GM19455 (cell line): Measurements from ENCODE around the gene IQCK.

ENCODE experiments used
- ATAC-seq: cut with Tn5 transposase; IDR thresholded peaks from one replicate; pipeline ENCODE4 v1.9.1; 2021; ENCODE audit not compliant: unreplicated experiment

Gene IQCK

DNA sequence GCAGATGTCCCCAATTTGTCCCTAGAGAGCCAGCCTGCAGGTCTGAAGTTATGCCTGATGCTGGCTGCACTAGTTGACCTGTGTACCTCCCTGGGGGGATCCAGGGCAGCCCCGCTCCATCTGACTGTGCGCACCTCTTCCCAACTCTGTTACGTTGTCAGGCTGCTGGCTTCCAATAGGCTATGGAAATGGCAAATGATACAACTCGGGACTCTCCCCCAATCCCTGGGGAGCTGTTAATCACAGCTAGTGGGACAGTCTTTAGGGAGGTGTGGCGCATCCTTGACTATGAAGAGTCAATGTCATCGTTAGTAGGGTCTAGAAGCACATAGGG lies 136.4 kb downstream of the IQCK start:
- ATAC-seq = no peak

DNA sequence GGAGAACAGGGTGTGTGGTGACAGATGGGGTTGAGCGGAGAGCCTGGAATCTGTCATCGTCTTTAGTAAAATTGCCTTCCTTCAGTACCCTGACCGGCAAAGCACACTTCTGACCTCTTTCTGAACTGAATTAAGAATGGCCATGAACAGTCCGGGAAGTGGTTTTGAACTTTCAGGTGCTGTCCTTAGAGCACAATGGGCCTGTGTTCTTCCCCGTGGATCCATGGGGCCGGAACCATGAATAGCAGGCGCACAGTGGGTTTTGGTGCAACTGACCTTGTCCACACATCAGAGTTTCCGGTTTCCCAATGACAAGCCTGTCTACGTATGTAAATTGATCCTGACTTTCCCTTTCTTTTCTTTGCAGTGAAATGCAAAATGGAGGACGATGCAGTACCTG lies 138.0 kb downstream of the IQCK start:
- ATAC-seq = no peak

DNA sequence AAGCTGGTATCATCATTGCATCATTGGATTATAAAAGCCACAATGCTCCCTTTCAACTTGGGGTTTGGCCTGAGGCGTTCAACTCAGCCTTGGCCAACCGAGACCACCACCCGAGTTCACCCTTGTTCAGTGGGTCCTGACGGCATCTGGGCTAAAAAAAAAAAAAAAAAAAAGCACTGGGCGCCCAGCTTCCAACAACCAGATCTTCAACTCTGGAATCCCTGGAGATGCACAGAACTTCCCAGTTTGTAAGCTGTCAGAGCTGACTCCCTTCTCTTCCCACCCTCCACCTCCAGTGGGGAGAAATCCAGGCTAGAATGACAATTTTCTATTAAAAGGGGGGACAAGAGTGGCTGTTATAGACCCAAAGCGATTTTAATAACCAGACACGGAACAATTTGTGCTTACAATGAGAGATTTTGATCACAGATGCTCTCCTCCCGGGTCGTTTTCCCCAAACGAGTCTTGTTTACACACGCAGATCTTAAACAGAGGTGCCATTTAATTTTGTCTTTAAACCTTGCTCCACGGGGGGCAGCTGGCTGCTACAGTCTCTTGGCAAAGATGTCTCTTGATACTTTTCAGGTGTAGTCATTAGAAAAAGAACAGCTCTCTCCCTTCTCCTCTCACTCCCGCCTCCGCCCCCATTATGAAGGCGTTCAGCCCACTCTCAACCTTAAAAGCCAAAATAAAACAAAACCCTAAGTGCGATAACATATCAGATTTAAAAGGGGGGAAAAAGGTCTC lies 139.7 kb downstream of the IQCK start:
- ATAC-seq = no peak

DNA sequence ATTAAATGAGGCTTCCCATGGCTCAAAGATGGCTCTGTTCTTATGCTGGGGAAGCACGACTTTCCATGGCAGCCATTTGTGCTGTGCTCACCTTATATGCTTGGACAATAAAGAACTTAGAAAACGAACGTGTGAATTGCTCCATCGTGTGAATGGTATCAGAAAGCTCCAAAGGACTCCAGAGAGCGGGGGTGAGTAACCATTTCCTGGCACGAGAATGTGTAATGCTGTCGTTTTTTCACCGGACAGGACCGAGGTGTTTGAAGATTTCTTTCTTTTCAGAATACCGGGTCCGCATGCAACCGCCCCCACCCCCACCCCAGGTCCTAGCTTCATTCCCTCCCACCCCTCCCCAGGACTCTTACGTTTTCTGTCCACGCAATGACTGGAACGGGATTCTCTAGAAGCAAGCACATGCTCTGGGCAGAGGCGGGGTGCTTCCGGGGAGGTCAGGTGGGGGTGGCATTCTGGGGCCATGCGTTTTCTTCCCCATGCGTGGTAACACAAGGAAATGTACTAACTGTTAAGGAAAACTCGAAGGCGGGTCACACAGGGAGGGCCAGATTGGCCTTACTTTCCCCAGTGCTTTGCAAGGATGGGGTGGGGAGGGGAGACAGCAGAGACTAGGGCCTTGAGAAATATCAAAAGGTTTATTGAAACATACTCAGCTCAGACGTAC lies 140.4 kb downstream of the IQCK start:
- ATAC-seq = no peak

DNA sequence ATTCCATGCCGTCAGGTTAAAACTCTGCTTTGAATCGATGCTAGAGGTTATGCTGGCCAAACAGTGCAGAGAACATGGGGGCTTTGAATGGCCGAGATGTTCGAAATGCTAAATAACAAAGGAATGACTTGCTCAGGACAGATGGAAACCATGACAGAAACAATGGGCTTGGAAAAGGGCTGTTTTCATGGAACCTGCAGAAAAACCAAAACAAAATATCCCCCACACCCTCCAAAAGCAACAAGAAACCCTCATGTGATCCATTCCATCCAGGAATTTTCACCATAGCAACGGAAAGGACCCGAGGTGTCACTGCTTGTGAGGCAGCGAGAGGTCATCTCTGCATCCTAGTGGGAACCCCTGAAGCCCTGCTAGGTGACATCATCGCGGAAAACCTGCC lies 141.1 kb downstream of the IQCK start:
- no peak for ATAC-seq

DNA sequence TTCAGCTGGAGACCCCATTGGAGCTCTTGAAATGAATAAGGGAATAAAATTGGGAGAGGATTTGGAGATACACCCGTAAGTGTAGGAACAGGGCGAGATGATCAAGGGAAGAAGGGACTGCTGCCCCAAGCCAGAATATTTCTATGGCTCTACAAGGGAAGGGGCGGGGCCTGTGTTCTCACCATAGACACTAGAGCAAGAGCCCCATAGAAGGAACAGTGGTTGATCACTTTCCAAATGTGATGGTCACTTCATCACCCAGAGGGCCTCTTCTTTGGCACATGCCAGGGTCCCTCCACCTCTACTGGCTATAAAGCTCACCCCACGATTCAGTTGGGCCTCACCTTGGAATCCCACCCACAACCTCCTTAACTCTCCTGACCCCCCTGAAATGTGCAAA lies 141.5 kb downstream of the IQCK start:
- ATAC-seq = no peak

DNA sequence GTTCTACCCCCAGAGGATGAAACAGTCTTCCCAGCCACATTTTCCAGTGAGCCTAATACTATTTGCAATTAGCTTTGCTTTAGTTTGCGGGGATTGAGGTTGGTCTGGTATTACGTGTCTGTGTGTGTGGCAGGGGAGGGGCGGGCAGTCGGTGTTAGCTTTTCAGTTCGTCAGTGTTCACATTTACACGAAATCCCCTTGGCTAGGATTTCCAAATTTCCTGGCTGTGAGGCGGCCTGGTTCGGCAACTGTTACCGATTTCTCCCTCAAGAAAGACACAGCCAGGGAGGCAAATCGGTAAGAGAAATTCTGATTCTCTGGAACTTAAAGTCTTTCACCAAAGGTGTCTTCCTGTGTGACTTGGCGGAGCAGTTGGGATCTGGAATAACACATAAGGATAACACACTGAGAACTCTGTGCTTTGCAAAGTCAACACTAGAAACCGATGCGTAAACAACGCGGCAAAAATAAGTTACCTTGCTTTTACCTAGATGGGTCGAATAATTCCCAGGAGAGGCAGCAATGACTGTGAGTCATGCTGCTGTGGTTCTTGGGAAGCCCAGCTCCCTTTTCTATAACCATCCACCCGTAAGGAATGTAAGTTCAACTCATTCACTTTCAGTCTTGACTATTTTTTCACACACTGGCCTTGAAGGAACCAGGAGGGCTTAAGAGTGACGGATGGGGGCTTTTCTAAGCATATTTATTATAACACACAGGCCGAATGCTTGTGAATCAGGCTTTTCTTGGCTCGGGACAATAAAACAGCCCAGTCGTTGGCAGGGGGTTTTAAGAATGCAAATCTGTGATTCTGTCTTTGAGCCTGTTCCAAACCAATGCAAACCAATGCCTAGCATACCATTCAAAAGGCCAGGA lies 142.3 kb downstream of the IQCK start:
- ATAC-seq = no peak

DNA sequence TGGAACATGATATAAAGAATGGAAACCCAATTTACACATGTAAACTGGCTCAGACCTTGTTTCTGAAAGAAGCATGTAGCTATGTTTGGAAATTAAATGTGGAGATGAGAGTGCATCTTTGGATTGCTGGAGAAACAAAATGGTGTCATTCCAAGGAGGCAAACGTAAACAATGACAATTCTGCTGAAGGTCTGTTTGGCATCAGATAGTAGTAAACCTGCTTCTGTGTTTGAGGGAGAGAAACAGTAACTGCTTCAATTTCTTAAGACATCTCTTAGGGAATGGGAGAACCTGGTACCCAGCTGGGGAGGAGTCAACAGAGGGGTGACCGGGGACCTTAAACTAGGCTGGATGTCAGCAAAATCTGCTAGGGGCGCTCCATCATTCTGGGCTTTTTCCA lies 143.1 kb downstream of the IQCK start:
- no peak for ATAC-seq

DNA sequence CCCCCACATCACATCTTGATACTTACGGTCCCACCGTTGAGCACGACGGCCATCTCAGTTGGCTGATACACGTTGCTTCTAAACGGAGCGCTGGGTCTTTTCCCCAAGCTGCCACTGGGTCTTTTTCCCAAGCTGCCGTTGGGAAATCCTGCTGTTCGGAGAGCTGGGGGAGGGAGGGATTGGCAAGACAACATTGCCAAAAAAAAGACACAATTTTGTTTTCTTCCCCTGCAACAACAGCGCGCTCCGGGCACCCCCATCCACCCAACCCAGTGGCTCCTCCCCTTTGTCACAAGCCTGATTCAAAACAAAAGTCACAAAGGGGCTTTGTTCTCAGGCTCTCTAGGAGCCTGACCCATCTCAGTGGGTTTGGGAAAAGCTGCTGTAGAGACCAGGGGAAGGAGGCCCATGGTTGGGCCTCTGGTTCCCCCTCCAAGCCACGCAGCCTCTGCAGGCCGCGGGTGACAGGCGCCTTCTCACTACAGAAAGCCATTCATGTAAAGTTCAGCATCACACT lies 143.8 kb downstream of the IQCK start:
- no peak for ATAC-seq

DNA sequence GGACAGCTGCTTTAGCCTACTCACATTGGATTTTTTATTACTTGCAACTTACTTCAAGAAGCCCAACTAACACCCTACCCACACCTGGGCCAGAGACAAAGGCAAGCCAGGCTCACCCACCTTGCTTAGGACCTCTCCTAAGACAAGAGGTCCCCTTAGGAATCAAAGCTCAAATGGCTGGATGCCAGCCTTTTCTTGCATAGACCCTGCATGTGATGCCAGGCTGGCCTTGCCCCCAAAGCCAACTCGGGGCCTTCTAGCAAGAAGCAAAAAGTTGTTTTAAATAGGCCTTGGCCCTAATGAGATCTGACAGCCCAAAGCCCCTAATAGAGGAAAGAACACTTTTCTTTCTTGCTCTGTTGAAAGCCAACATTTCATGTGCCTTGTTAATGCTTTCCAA lies 145.9 kb downstream of the IQCK start:
- no peak for ATAC-seq

DNA sequence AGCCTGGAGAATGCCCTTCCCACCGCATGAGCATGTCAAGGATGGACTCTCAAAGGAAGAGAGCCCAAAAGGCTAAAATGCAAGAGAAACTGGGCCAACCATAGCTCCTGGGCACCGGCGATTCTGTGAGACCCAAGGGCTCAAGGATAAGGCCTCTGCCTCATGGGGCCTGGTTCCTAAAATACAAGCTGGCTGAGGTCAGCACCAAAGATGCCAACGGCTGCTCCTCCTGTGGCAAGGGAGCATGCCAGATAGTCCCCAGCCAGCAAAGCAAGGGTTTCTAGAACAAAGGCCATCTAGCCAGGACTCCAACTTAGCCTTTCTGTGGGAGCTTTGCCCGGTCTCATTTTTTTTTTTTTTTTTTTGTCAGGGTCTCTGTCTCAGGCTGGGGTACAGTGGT lies 146.5 kb downstream of the IQCK start:
- no peak for ATAC-seq

DNA sequence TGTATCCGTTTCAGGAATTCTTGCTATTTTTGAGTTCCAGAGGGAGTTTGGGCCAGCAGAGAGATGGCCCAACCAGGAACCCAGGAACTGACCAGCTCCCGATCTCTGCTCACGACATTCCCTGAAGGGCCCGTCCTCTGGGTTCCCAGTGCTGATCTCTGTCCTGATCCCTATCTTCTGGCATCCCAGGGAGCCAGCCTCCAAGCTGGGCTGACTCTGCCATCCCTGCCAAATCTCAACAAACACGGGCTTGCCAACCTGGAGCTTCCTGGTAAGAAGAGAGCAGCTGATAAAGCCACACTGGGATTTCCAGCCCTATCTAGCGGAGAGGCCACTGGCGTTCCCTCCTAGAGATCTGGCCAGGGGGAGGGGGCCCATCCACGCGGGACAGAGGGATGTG lies 150.3 kb downstream of the IQCK start:
- ATAC-seq = no peak

DNA sequence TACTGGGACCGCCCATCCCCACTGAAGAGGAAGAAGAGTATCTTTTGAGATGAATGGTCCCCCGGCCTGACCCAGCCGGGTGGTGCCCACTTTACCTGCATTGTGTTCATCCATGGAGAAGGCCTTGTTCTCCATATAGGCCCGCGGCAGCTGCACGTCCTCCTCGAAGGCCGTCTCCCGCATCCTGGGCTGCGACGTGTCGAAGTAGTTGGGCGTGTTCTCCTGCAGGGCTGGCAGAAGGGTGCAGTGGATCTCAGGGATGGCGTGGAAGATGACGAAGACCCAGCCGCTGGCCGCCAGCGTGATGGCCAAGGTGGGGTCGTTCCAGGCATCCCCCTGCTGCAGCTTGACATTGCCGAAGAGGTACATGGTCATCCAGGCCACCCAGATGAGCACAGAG lies 153.7 kb downstream of the IQCK start:
- no peak for ATAC-seq

DNA sequence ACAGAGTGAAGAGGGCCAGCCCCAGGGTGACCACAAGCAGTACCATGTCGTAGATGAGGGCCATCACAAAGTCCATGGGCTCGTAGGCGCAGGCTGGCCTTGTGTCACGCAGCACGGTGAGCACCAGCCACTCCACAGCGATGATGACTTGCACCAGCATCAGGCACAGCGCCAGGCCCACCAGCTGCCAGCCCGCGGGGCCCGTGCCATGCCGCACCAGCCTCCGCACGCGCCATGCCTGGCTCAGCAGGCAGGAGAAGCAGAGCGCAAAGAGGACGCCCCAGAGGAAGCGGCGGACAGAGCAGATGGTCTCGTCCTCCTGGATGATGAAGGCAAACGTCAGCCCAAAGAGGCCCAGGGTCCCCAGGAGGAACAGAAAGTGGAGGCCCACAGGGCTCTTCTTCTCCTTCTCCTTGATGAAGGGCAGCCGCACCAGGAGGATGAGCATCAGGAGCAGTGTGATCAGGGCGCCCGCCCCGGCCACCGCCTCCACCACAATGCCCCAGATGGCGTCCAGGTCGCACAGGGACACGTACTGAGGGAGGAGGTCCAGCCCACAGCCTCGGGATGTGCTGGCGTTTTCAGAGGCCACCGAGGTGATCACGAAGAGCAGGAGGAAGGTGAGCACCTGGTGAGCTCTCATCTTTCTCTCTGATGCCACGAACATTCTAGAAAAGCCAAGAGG lies 154.2 kb downstream of the IQCK start:
- ATAC-seq = no peak

DNA sequence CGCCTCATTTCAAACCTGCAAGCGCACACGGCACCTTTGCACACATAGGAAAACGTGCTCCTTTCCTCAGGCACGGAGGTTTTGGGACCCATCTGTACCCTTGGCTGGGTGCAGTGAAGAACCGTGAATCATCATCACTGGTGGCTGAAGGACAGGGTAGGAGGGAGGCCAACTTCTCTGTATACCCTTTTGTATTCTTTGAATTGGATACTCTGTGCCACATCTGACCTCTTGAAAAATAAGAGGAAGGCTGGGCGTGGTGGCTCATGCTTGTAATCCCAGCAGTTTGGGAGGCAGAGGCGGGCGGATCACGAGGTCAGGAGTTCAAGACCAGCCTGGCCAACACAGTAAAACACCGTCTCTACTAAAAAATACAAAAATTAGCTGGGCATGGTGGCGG lies 154.9 kb downstream of the IQCK start:
- ATAC-seq = no peak

DNA sequence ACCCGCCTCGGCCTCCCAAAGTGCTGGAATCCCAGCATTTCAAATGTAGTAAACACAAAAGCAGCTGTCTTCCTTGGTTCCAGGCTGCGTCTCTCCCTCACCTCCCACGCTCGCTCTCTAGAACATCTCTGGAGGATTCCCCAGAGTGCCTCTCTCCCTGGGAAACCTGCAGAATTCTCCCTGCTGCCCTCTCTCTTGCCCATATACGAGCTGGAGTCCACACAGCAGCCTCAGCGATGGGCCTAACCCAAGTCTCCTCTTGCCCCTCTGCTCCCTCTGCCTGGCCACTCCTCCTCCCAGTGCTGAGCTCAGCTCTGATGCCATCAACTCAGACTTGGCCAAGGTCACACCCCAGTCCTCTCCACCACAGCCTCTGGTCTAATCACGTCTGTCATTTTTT lies 156.0 kb downstream of the IQCK start:
- no peak for ATAC-seq

DNA sequence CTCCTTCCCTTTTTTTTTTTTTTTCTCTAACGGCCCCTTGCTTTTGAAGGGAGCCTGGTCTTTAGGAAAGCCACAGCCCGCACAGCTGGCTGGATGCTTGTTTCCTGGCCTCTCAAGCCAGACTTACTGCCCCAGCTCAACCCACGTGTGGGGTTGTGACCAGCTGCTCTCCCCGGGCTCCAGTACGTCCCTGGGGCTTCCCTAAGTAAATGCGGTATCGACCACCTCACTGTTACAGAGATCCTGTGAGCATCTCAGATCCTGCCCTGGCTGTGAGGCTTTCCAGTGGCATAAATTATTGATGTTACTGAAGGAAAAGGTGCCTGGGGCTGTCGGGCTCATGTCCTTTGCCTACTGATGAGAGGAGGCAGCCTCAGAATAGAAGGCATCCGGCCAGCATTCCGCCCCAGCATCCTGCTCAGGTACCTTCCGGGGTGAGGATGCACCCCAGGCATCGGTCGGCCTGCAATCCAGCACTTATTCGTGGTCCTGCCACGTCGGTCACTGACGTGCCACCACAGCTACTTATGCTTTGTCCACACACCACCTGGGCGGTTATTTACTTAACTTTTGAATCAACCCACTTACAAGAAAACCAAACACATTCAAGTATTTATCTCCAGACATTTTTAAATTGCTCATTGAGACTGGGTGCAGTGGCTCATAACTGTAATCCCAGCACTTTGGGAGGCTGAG lies 156.9 kb downstream of the IQCK start:
- ATAC-seq = no peak

DNA sequence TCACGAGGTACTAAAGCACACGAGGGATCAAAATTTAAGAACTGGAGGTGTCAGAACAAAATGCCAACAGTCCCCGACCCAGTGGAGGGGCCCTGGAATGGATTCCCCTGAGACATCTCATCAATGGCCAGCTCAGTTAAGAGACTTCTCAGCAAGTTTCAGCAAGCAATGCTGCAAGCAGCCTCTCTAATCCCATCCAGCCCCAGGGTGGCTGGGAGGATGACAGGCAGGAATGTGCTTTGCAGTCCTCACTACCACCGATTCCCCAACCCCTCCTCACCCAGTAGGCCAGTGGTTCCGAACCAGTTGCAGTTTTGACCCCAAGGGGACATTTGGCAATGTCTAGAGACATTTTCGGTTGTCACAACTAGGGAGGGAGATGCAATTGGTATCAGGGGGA lies 157.8 kb downstream of the IQCK start:
- ATAC-seq = no peak

DNA sequence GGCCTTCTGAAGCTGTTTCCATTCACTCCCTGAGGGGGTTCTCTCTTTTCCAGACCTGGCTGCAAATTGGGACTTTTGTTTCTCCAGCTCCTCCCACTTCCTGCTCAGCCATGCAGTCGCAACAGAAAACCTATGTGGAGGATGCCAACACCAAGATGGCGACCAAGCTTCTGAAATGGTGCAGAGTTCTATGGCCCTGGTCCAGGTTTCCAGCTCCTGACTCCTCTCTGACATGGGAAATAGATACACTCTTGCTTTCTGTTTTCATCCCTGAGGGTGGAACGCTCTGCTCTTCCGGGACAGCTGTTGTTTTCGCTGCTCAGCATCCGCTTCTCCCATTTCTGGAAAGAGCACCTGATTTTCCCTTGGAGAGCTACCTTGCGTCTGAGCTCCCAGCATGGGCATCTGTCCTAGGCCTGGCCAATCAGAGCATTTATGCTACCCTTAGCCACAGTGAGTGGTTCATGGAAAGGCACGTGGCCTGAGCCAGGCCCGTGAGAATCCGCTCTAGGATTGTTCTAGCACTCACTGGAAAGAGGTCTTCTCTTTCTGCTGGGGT lies 158.5 kb downstream of the IQCK start:
- no peak for ATAC-seq

DNA sequence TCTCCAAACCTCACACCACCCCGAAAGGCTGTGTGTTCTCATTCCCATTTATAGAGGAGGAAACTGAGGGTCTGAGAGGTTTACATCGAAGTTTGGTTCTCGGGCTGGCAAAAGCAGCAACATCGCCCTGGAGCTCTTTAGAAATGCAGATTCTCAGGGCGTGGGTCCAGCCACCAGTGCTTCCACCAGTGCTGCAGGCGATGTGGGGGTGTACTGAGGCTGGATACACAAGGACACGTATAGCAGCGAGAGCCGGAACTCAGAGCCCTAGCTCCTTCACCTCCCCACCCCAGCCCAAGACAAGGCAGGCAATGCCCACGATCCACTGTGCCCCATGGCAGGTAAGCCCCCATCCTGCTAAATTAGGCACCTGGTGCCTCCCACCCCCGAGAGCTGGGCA lies 160.7 kb downstream of the IQCK start:
- no peak for ATAC-seq
